ENCODE results near the gene ATAT1. TPM values are rescaled to one million over a fixed set of nuclear protein-coding genes. Genes with fewer than 3 reads are reported as not detected.

The ATAT1 gene
- total and polyA plus RNA-seq, 2 of the 13 experiments (the other 11 are each of a cell fraction or from before 2014, with no cell fraction given) = 9.2 to 23.6 TPM

DNA sequence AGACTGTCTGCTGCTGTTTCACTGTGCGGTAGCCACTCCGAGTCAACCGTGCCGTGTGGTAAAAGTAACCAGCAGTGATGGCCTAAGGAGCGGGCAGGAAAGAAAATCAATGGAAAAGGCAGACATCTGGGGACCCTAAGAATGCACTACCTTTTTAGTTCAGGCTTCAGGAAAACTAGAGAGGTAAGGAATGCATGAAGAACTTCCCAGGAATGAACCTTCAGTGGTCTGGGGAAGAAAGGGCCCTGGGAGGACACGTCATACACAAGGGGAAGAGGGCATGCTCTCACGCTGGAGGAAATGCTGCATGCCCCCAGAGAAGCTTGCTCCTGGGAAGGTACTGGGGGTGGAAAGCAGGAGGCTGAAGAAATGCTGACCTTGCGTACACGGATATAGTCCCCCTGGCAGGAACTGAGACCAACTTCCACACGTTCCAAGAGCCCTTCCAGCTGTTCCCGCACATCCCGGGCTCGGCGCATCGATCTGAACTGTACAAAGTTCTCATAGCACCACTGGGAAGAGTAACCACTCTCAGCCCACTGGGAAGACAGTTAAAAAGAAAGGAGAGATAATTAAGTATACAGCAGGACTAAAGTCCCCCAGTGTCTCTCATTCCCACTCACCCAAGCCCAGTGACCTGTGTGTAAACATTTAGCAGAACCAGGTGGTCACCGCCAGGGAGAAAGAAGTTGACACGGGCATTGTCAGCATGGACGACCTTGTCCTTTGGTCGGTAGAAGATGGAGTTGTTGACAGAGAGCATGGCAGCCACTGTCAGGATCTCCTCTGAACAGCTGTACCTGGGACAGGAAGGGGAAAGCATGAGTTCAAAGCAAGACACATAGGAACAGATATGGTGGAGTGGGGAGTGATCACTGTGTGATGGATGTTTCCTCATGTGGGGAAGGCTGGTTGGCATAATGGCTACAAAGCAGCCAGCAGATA lies 28.4 kb downstream of the ATAT1 start (continued):
- TF ChIP-seq, protein P1, sequence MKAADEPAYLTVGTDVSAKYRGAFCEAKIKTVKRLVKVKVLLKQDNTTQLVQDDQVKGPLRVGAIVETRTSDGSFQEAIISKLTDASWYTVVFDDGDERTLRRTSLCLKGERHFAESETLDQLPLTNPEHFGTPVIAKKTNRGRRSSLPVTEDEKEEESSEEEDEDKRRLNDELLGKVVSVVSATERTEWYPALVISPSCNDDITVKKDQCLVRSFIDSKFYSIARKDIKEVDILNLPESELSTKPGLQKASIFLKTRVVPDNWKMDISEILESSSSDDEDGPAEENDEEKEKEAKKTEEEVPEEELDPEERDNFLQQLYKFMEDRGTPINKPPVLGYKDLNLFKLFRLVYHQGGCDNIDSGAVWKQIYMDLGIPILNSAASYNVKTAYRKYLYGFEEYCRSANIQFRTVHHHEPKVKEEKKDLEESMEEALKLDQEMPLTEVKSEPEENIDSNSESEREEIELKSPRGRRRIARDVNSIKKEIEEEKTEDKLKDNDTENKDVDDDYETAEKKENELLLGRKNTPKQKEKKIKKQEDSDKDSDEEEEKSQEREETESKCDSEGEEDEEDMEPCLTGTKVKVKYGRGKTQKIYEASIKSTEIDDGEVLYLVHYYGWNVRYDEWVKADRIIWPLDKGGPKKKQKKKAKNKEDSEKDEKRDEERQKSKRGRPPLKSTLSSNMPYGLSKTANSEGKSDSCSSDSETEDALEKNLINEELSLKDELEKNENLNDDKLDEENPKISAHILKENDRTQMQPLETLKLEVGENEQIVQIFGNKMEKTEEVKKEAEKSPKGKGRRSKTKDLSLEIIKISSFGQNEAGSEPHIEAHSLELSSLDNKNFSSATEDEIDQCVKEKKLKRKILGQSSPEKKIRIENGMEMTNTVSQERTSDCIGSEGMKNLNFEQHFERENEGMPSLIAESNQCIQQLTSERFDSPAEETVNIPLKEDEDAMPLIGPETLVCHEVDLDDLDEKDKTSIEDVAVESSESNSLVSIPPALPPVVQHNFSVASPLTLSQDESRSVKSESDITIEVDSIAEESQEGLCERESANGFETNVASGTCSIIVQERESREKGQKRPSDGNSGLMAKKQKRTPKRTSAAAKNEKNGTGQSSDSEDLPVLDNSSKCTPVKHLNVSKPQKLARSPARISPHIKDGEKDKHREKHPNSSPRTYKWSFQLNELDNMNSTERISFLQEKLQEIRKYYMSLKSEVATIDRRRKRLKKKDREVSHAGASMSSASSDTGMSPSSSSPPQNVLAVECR (CRISPR knock-in tag; IDR thresholded peaks at IDR 0.05; ENCODE audit: borderline replicate concordance) = peak; percentile 96
- TF ChIP-seq ZNF205 (CRISPR knock-in tag; IDR thresholded peaks at IDR 0.05) (peak; percentile 95), ZNF350 (CRISPR knock-in tag; IDR thresholded peaks at IDR 0.05; ENCODE audit: borderline replicate concordance, low read depth) (peak; percentile 93), ZFP36L1 (CRISPR knock-in tag; IDR thresholded peaks at IDR 0.05) (no peak), ZNF331 (CRISPR knock-in tag; IDR thresholded peaks at IDR 0.05) (peak; percentile 89), MXD4 (CRISPR knock-in tag; IDR thresholded peaks at IDR 0.05) (peak; percentile 96), ZNF234 (CRISPR knock-in tag; conservative IDR thresholded peaks at IDR 0.05) (no peak), JARID2 (CRISPR knock-in tag; IDR thresholded peaks at IDR 0.05; ENCODE audit: insufficient replicate concordance) (no peak), ZNF614 (CRISPR knock-in tag; IDR thresholded peaks at IDR 0.05; ENCODE audit: borderline replicate concordance) (peak; percentile 90), ZSCAN30 (CRISPR knock-in tag; IDR thresholded peaks at IDR 0.05) (no peak), FLYWCH1 (CRISPR knock-in tag; IDR thresholded peaks at IDR 0.05) (no peak), KDM5B (CRISPR knock-in tag; IDR thresholded peaks at IDR 0.05; ENCODE audit: borderline replicate concordance) (peak; percentile 48; the same call in 1 of the 2 replicates), ZBTB42 (CRISPR knock-in tag; IDR thresholded peaks at IDR 0.05) (peak; percentile 94), ZNF451 (CRISPR knock-in tag; IDR thresholded peaks at IDR 0.05) (peak; percentile 84; the same call in 1 of the 2 replicates), ZNF816 (CRISPR knock-in tag; IDR thresholded peaks at IDR 0.05; ENCODE audit: borderline replicate concordance) (no peak), TCF7 (IDR thresholded peaks at IDR 0.05; ENCODE audit: low read depth) (peak; percentile 68; the same call in 1 of the 2 replicates)
- TF ChIP-seq, protein P2, sequence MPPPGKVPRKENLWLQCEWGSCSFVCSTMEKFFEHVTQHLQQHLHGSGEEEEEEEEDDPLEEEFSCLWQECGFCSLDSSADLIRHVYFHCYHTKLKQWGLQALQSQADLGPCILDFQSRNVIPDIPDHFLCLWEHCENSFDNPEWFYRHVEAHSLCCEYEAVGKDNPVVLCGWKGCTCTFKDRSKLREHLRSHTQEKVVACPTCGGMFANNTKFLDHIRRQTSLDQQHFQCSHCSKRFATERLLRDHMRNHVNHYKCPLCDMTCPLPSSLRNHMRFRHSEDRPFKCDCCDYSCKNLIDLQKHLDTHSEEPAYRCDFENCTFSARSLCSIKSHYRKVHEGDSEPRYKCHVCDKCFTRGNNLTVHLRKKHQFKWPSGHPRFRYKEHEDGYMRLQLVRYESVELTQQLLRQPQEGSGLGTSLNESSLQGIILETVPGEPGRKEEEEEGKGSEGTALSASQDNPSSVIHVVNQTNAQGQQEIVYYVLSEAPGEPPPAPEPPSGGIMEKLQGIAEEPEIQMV (CRISPR knock-in tag; IDR thresholded peaks at IDR 0.05; ENCODE audit: low read depth) = peak; percentile 40
- TF ChIP-seq, protein P3, sequence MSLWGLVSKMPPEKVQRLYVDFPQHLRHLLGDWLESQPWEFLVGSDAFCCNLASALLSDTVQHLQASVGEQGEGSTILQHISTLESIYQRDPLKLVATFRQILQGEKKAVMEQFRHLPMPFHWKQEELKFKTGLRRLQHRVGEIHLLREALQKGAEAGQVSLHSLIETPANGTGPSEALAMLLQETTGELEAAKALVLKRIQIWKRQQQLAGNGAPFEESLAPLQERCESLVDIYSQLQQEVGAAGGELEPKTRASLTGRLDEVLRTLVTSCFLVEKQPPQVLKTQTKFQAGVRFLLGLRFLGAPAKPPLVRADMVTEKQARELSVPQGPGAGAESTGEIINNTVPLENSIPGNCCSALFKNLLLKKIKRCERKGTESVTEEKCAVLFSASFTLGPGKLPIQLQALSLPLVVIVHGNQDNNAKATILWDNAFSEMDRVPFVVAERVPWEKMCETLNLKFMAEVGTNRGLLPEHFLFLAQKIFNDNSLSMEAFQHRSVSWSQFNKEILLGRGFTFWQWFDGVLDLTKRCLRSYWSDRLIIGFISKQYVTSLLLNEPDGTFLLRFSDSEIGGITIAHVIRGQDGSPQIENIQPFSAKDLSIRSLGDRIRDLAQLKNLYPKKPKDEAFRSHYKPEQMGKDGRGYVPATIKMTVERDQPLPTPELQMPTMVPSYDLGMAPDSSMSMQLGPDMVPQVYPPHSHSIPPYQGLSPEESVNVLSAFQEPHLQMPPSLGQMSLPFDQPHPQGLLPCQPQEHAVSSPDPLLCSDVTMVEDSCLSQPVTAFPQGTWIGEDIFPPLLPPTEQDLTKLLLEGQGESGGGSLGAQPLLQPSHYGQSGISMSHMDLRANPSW (CRISPR knock-in tag; IDR thresholded peaks at IDR 0.05; ENCODE audit: borderline replicate concordance) = peak; percentile 64; the same call in 1 of the 2 replicates
